ENCODE results near the gene CCDC9B.

CCDC9B gene

GRCh38 chr15:40340740-40341400, at the start of gene CCDC9B:
TSS of gene CCDC9B (minus strand) at chr15:40340939. CDS start at chr15:40340819, 120 bp downstream.
- DNase-seq: peak; percentile 82

- DNase-seq: no peak
These were observed 49.3 kb upstream of the CCDC9B start for GRCh38 chr15:40389824-40390595.

- DNase-seq: no peak
These were observed 48.4 kb upstream of the CCDC9B start for GRCh38 chr15:40388941-40389823.

GRCh38 chr15:40386480-40386879, 45.7 kb upstream of the CCDC9B start:
- no peak for DNase-seq

GRCh38 chr15:40382580-40383456, 42.1 kb upstream of the CCDC9B start, which contains the start of gene KNSTRN:
TSS of gene KNSTRN (plus strand) at chr15:40382721. CDS start at chr15:40382836, 115 bp downstream.
- peak; percentile 84 for DNase-seq

GRCh38 chr15:40381818-40382529, 41.2 kb upstream of the CCDC9B start:
- no peak for DNase-seq

GRCh38 chr15:40380636-40381035, 39.9 kb upstream of the CCDC9B start:
- no peak for DNase-seq

GRCh38 chr15:40379853-40380252, 39.1 kb upstream of the CCDC9B start:
- DNase-seq: no peak

GRCh38 chr15:40379374-40379773, 38.6 kb upstream of the CCDC9B start:
- no peak for DNase-seq

GRCh38 chr15:40377606-40378005, 36.9 kb upstream of the CCDC9B start:
- DNase-seq: no peak

GRCh38 chr15:40372981-40373380, 32.2 kb upstream of the CCDC9B start:
- no peak for DNase-seq

- no peak for DNase-seq
These were observed 29.2 kb upstream of the CCDC9B start for GRCh38 chr15:40369971-40370370.

- DNase-seq: no peak
These were observed 28.7 kb upstream of the CCDC9B start for GRCh38 chr15:40369474-40369869.

- DNase-seq: no peak
These were observed 28.2 kb upstream of the CCDC9B start for GRCh38 chr15:40368719-40369473.

- peak; percentile 47 for DNase-seq
These were observed 27.2 kb upstream of the CCDC9B start for GRCh38 chr15:40367686-40368611.

- DNase-seq: no peak
These were observed 26.6 kb upstream of the CCDC9B start for GRCh38 chr15:40367371-40367685.

- peak; percentile 25 for DNase-seq
These were observed 26.0 kb upstream of the CCDC9B start for GRCh38 chr15:40366457-40367370.

- DNase-seq: no peak
These were observed 25.1 kb upstream of the CCDC9B start for GRCh38 chr15:40365624-40366456.
